Peyer's patch (tissue), 4 donors: Measurements from ENCODE around the gene KCNJ5. TPM values are rescaled to one million over a fixed set of nuclear protein-coding genes. Genes with fewer than 3 reads are reported as not detected.
"Not testable (repeated sequence)": the region's sequence is repeated elsewhere in the genome, so short reads cannot be mapped to it uniquely, and the experiment has no call there.

Experiments
- DNase-seq, 3 donors: peaks; one replicate each; pipeline ENCODE4 v3.0.0-alpha.2; 2017 to 2019
- H3K27ac ChIP-seq, 4 donors: fragments of 200-600 bp; sonication (generic); one replicate each; pipeline ENCODE4 v1.5.1; 2016 to 2019
- H3K27me3 ChIP-seq, 2 donors: fragments of 200-600 bp; sonication (generic); one replicate each; pipeline ENCODE4 v1.5.1; 2019
- H3K36me3 ChIP-seq, 3 donors: fragments of 200-600 bp; sonication (generic); one replicate each; pipeline ENCODE4 v1.5.1; 2016 to 2019
- H3K4me1 ChIP-seq, 4 donors: fragments of 200-600 bp; sonication (generic); one replicate each; pipeline ENCODE4 v1.5.1; 2016 to 2019
- H3K4me3 ChIP-seq, 4 donors: fragments of 200-600 bp; sonication (generic); 1 replicate in 3 of 4; 2 replicates in 1 of 4; pipeline ENCODE4 v1.5.1; 2016 to 2019; ENCODE audit warnings: mild to moderate bottlenecking in 1 of 4
- H3K9me3 ChIP-seq, 4 donors: fragments of 200-600 bp; sonication (generic); one replicate each; pipeline ENCODE4 v1.5.1; 2016 to 2019; ENCODE audit warnings: mild to moderate bottlenecking in 1 of 4
- POLR2A ChIP-seq, 2 donors: fragments of 450-650 bp; IDR thresholded peaks; one replicate each; pipeline ENCODE4 v1.5.1; 2017; ENCODE audit warnings: antibody characterized with exemption in 2 of 2, mild to moderate bottlenecking in 2 of 2, moderate library complexity in 2 of 2
- total RNA-seq, 4 donors: library from RNA; depleted of rRNA; stranded (reverse); fragments of >200 nt; gene quantifications; one replicate each; pipeline ENCODE4 v1.1.0, GENCODE V29; 2016
- TF ChIP-seq, protein P1 (sequence below), 6 experiments: fragments of 450-650 bp in 4 of 6; fragments of 200-600 bp in 2 of 6; sonication (generic) in 1 of 6; IDR thresholded peaks; one replicate each; pipeline ENCODE4 v1.5.1; 2017 to 2019; ENCODE audit warnings: antibody characterized with exemption in 6 of 6, mild to moderate bottlenecking in 3 of 6, moderate library complexity in 1 of 6

Gene KCNJ5
- total RNA-seq, 4 donors from 2014 or later: 1.6 TPM; not detected in 3

DNA sequence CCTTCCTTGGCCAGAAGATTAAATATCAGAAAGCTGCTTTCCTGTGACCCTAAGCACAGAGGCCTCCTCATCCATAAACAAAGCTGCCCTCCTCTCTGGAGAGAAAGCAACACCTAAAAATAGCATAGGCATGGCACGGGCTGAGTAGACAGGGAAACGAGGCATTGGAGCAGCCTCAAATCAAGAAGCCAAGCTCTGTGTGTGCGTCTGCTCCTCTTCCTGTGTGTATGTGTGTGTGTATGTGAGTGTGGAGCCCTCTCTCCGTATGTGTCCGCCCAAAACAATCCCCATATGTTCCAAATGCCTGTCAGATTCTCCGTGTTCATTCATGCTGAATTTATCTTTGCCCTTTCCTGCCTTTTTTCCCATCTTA is 24.0 kb downstream of the KCNJ5 start:
- Histone ChIP-seq H3K4me1 (no peaks in the 10 kb centered on the region), H3K9me3 (no peaks in the 10 kb centered on the region), H3K27ac (no peak overlapping the region), H3K36me3 (no peaks in the 10 kb centered on the region), H3K27me3 (no peaks in the 10 kb centered on the region), H3K4me3 (no peak overlapping the region)
- no peak for TF ChIP-seq POLR2A (IDR thresholded peaks at IDR 0.05)
- TF ChIP-seq, protein P1, sequence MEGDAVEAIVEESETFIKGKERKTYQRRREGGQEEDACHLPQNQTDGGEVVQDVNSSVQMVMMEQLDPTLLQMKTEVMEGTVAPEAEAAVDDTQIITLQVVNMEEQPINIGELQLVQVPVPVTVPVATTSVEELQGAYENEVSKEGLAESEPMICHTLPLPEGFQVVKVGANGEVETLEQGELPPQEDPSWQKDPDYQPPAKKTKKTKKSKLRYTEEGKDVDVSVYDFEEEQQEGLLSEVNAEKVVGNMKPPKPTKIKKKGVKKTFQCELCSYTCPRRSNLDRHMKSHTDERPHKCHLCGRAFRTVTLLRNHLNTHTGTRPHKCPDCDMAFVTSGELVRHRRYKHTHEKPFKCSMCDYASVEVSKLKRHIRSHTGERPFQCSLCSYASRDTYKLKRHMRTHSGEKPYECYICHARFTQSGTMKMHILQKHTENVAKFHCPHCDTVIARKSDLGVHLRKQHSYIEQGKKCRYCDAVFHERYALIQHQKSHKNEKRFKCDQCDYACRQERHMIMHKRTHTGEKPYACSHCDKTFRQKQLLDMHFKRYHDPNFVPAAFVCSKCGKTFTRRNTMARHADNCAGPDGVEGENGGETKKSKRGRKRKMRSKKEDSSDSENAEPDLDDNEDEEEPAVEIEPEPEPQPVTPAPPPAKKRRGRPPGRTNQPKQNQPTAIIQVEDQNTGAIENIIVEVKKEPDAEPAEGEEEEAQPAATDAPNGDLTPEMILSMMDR (IDR thresholded peaks at IDR 0.05): no peak
- DNase-seq: no peak

DNA sequence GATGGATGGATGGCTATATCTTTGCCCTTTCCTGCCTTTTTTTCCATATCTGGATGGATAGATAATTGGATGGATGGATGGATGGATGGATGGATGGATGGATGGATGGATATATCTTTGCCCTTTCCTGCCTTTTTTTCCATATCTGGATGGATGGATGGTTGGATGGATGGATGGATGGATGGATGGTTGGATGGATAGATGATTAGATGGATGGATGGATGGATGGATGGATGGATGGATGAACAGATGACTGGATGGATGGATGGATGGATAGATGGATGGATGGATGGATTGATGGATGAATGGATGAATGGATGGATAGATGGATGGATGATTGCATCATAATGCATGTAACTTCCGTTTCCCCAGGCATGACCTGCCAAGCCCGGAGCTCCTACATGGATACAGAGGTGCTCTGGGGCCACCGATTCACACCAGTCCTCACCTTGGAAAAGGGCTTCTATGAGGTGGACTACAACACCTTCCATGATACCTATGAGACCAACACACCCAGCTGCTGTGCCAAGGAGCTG is 24.9 kb downstream of the KCNJ5 start:
- TF ChIP-seq POLR2A (IDR thresholded peaks at IDR 0.05): no peak
- TF ChIP-seq, protein P1 (IDR thresholded peaks at IDR 0.05): no peak
- Histone ChIP-seq H3K4me1 (no peaks in the 10 kb centered on the region), H3K27ac (no peak overlapping the region), H3K36me3 (no peaks in the 10 kb centered on the region), H3K9me3 (no peaks in the 10 kb centered on the region), H3K4me3 (no peak overlapping the region), H3K27me3 (no peaks in the 10 kb centered on the region)
- DNase-seq: no peak

DNA sequence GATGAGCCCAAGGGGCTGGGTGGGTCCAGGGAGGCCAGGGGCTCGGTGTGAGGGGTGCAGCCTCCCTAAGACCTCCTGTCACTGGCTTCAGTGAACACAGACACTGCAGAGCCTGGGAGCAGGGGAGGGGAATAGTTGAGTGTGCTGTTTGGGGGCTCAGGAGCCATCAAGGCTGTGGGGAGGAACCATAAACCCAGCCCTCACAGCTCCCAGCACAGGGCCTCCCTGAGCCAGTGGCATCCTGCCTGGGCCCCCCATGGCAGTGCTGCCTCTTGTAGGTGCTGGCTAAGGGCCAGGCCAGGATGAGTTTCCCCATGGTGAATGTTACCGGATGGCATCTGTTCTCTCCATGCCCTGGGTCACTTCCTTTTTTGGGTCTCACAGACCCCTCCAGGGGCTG is 25.5 kb downstream of the KCNJ5 start:
- H3K4me1 ChIP-seq: no peaks in the 10 kb centered on the region
- no peaks in the 10 kb centered on the region for H3K27me3 ChIP-seq
- no peak for TF ChIP-seq POLR2A (IDR thresholded peaks at IDR 0.05)
- TF ChIP-seq, protein P1 (IDR thresholded peaks at IDR 0.05): no peak
- H3K9me3 ChIP-seq: no peaks in the 10 kb centered on the region
- no peak overlapping the region for H3K27ac ChIP-seq
- DNase-seq: no peak
- no peak overlapping the region for H3K4me3 ChIP-seq
- no peaks in the 10 kb centered on the region for H3K36me3 ChIP-seq

DNA sequence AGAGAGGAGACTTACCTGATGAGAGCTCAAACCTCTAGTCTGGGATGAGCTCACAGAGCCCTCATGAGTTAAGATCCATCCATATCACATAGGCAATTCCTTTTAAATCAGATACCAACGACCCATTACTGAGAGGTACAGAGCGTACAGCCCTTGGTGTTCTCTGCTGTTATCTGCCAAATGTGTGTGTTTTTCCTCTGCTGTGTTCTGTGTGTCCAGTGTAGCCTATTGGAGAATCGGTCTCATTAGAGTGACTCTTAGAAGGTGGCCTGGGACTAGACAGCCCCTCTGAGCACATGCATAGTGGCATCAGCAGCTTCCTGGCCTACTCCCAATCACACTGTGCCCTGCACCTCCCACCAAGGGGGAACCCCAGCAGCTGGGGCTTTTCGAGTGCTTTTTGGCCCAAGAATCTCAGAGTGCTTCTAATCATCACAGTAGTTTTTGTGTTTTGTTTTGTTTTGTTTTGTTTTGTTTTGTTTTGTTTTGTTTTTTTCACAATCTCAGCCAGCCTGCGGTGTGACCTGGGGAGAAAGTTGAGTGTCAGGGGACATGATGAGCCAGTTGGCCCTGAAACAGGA is 26.1 kb downstream of the KCNJ5 start:
- DNase-seq: no peak
- no peaks in the 10 kb centered on the region for H3K27me3 ChIP-seq
- no peaks in the 10 kb centered on the region for H3K9me3 ChIP-seq
- H3K36me3 ChIP-seq: no peaks in the 10 kb centered on the region
- H3K4me3 ChIP-seq: no peak overlapping the region
- TF ChIP-seq POLR2A (IDR thresholded peaks at IDR 0.05): no peak
- TF ChIP-seq, protein P1 (IDR thresholded peaks at IDR 0.05): no peak
- no peaks in the 10 kb centered on the region for H3K4me1 ChIP-seq
- no peak overlapping the region for H3K27ac ChIP-seq

DNA sequence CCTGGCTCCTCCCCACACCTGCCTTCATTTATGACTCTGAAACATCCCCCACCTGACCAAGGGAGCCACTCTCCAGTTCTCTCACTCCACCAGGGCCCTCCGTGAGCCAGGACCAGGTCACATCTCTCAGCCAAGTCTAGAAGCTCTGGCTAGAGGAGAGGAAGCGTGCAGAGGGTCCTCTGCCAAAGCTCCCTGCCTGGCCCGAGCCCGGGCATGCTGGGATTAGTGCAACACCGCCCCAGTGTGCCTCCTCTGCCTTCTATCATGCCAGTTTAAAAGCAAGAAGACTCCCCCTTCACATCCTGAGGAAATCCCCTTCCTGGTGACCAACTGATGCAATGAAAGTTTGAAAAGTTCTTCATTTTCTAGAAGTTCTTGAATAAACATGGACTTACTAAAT is 28.1 kb downstream of the KCNJ5 start:
- Histone ChIP-seq H3K4me3 (no peak overlapping the region), H3K27me3 (no peaks in the 10 kb centered on the region), H3K9me3 (no peaks in the 10 kb centered on the region), H3K4me1 (no peaks in the 10 kb centered on the region), H3K36me3 (no peaks in the 10 kb centered on the region), H3K27ac (no peak overlapping the region)
- no peak for DNase-seq
- no peak for TF ChIP-seq POLR2A (IDR thresholded peaks at IDR 0.05)
- TF ChIP-seq, protein P1 (IDR thresholded peaks at IDR 0.05): no peak

DNA sequence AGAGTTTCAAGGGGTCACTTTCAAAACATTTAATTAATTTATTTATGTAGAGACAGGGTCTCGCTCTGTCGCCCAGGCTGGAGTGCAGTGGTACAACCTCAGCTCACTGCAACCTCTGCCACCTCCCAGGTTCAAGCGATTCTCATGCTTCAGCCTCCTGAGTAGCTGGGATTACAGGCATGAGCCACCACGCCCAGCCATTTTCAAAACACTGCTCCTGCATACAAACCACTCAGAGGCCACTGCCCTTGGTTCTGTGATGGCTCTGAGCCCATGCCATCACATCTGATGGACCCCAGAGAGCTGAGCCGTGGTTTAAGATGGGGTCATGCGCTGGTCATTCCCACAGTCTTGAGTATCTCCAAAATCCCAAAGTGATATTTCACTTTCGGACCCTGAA is 28.5 kb downstream of the KCNJ5 start:
- not testable (repeated sequence) for H3K4me1 ChIP-seq, H3K9me3 ChIP-seq, H3K4me3 ChIP-seq, DNase-seq, H3K36me3 ChIP-seq, H3K27me3 ChIP-seq, H3K27ac ChIP-seq
